Right renal pelvis (tissue), 4 donors: Measurements from ENCODE around the gene TCF3. TPM values are rescaled to one million over a fixed set of nuclear protein-coding genes. Genes with fewer than 3 reads are reported as not detected.
A peak's percentile ranks its signal among the peaks of the same experiment; 100 is the strongest.
"Not testable (repeated sequence)": the region's sequence is repeated elsewhere in the genome, so short reads cannot be mapped to it uniquely, and the experiment has no call there.

Source experiments
- DNase-seq, 4 donors: peaks; one replicate each; pipeline ENCODE4 v3.0.0-alpha.2; 2013; ENCODE audit warnings: low read depth in 4 of 4, low spot score in 3 of 4, missing footprints in 1 of 4
- polyA plus RNA-seq, 4 donors: library from polyadenylated mRNA; unstranded; fragments of 120-200 nt; gene quantifications; one replicate each; pipeline ENCODE4 v1.2.1, GENCODE V29; 2013; ENCODE audit not compliant: insufficient read length in 4 of 4

Gene TCF3
- polyA plus RNA-seq: 100 to 1,000 TPM; 101 to 127 (median 108) TPM

DNA sequence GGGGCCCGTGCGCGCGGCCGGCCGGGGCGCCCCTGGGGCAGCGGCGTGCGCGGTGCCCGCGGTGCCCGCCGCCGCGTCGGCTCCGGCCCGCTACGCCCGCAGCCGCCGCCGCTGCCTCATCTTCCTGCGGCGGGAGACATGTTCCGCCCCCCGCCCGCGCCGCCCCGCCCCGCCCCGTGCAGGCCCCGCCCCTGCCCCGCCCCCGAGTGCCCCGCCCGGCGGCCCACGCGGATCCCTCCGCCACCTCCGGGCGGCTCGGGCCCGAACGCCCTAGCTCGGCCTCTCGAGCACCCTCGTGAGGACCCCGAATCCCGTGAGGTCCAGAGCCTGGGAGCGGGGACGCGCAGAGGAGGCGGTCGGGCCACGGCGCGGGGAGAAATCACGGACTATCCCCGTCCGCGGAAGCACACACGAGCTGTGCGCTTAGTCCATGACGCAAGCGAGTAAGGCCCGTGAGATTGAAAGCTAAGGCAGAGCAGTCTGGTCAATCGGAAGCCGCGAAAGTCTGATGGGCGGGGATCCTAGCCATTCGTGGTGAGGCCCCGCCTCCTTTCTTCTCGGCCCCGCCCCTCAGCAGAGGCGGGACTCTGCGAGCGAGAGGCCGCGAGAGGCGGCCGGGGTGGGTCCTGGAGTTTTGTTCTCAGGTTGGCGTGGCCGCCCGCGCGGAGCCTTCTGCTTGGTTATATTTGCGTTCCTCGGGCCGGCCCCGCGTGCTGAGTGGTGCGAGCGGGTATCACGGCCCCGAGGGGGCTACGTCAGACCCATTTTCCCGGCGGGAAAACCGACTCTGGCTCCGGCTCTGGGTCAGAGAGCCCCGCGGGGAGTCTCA is at the start of gene TCF3:
Gene TCF3, minus strand, starts transcription at position 145 of the 829 bp plus-strand sequence. CDS start 2,367 bp downstream, outside the sequence.
- DNase-seq: peak; percentile 97 to 99 (median 98)

DNA sequence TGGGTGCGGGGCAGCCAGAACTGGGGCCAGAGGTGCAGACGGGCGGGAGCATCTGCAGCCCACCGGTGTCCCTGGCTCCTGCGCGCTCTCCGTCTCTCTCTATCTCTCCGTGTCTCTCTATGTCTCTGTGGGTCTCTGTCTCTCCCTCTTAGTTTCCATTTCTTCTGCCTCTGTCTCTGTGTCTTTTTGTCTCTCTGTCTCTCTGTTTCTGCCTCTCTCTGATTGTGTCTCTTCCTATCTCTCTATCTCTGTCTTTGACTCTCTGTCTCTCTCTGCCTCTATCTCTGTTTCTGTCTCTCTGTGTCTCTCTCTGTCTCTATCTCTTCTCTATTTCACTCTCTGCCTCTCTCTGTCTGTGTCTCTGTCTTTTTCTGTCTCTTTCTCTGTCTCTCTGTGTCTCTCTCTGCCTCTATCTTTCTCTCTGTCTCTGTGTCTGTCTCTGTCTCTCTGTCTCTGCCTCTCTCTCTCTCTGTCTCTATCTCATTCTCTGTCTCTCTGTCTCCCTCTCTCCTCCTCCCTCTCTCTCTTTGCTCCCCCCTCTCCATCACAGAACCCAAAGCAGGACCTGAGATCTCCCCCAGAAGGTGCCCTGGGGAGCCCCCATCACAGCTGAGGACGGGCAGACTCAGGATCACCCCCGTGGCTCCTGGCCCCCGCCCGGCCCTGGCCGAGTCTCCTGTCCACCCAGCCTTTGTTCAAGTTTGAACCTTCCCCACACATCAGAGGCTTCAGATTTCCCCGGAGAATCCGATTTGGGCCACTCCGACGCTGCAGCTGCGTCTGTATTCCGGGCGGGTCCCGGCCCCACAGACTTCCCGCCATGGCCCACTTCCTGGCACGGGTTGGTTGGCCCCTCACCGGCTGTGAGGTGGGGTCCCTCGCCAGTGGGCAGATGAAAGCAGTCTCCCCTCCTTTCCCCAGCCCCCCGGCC is 48.6 kb upstream of the TCF3 start:
- DNase-seq: no peak

DNA sequence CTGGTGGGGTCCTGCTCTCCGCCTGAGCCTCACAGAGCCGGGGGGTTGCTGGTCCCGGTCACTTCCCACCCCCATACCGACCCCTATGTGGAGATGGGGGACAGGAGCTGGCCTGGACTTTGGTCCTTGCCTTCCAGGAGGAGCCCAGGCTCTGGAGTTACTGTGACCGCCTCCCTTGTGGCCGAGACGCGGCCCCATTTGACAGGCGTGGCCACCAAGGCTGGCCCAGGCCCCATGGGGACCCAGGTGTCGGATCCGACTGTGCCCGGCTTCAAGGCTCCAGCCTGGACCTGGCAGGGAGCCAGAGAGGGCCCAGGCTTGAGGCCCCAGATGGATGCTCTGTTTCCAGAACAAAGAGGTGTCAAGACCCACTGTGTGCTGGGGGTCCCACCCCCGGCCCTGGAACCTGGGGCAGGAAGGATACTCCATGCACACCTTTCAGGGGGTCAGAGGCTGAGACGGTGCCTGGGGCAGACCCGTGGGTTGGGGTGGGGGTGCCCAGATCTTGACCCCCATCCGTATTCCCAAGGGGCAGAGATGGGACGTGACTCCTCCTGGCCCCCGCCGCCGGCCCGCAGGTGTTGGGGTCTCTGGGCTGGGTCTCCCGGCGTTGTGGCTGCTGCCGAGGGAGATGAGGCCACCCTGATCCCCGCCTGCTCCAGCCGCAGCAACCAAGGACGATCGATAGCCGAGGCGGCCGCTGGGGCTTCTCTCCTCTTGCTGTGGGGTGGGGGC is 47.8 kb upstream of the TCF3 start:
- no peak for DNase-seq

DNA sequence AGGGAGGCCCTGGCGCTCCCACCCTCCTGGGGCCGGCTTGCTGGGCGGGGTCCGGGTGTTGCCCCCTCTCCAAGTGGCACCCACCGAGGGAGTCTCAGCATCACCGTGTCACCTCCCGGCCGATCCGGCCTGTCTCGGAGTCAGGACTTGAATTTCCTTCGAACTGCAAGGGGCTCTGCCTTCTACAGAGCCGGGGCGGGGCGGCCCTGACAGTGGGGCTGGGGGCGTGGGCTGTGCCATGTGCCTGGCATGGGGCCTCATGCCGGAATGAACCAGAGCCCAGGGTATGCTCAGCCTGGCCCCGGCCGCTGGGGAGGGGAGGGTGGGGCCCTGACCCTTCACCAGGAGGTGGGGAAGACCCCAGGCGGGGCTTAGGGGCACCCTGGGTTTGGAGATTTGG is 47.0 kb upstream of the TCF3 start:
- DNase-seq: no peak

DNA sequence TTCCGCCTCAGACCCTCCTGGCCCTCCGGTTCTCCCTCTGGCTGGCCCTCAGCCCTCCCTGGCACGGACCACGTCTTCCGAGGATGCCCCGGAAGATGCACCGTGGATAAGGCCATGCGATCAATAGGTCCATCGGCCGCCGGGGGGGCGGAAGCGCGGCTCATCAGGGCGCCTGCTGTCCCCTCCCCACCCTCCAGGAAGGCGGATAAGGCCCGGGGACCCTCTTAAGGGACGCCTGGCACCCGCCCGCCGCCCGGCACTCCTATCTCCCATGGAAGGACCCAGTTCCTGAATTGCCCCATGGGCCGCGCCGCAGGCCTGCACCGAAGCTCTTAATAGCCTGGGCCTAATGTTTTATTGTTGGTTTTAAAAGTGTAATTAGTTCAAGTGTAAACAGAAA is 46.2 kb upstream of the TCF3 start:
- DNase-seq: no peak

DNA sequence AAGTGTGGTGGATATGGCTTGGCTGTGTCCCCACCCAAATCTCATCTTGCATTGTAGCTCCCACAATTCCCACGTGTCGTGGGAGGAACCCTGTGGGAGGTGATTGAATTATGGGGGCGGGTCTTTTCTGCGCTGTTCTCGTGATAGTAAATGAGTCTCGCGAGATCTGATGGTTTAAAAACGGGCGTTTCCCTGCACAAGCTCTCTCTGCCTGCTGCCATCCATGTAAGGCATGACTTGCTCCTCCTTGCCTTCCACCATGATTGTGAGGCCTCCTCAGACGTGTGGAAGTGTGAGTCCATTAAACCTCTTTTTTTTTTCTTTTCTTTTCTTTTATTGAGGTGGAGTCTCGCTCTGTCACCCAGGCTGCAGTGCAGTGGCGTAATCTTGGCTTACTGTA is 43.1 kb upstream of the TCF3 start:
- DNase-seq: not testable (repeated sequence)

DNA sequence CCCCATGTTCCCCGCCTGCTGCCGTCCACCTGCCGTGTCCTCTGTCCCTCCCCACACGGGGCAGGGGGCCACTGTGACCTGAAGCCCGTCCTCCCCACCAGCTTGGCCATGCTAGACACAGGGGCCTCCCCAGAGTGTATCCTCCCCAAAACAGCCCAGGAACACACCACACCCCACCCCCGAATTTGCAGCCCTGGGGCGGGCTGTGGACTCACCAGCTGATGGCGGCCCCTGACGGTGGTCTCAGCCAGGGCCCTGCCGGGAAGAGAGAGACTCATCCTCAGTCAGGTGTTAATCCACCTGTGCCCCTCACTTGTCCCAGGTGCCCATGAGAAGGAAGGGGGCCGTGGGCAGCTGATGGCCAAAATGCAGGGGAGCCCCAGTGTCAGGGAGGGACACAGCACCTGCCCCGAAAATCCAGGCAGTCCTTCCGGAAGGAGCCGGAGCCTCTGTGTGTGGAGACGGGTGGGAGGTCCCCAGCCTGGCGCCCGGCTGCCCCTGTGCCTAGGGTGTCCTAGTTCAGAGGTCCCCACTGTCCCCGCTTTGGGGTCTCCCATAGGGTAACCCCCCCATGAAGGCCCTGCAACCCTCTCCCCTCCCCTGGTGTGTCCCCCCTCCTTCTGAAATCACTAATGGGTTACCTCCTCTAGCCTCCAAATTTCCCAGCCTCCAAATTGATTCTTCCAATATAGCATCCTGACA is 39.3 kb upstream of the TCF3 start:
- DNase-seq: no peak

DNA sequence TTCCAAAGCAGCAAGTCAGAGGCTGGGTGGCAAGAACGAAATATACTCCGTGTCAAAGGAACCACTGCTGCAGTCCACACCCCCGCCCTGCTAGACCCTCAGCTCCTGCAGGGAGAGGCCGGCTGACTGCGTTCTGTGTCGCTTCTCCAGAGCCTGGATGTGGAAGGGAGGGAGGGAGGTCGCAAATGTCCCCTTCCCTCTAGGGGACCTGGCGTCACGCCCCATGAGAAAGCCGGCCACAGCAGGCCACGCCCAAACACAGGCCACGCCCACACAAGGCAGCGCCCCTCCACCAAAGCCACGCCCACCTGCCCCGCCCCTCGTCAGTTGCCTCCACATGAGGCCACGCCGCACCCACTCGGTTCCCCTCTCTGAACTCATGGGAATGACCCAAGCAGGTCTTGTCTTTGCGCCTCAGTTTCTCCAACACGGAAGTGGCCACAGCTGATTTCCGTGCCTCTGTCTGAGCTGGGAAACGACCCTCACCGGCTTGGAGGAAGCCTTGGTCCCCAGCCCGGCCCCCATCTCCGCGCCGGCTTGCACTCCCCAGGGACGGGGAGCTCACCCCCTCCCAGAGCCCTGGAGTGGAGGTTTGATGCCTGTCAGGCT is 38.4 kb upstream of the TCF3 start:
- no peak for DNase-seq

DNA sequence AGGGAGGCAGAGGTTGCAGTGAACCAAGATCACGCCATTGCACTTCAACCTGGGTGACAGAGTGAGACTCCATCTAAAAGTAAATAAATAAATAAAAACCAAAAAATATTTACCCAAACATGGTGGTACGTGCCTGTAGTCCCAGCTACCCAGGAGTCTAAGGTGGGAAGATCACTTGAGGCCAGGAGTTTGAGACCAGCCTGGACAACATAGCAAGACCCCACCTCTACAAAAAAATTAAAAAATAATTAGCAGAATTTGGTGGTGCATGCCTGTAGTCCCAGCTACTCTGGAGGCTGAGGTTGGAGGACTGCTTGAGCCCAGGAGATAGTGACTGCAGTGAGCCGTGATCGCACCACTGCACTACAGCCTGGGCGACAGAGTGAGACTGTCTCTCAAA is 33.4 kb upstream of the TCF3 start:
- DNase-seq: not testable (repeated sequence)

DNA sequence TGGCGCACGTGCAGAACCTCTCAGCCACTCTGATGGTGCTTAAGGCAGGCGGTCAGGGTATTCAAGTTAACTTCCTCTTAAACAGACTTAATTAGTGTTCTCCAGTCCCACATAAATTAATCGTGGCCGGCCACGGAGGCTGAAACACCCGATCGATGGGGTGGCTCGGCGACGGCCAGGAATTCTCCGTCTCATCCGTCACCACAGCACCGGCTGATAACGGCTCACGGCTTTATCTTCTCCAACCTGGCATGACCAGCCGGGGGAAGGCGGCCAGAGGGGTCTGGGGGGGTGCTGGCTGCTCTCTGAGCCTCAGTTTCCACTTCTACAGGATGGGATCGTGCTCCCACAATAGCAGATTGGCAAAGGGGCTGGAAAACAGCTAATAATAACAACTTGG is 32.6 kb upstream of the TCF3 start:
- no peak for DNase-seq

DNA sequence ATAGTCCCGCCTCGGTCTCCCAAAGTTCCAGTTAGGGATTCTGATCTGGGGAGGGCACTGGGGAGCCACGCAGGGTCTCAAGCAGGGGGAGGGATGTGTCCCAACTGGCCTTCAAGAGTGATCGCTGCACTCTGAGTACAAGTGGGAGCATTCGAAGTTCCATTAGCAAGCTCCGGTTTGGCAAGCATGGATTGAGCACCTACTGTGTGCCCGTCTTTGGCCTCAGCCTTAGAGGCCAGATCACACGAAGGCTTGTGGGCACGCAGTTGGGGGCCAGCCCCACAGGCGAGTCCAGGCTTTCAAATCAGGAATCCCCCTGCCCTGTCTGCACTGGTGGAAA is 32.1 kb upstream of the TCF3 start:
- DNase-seq: no peak

DNA sequence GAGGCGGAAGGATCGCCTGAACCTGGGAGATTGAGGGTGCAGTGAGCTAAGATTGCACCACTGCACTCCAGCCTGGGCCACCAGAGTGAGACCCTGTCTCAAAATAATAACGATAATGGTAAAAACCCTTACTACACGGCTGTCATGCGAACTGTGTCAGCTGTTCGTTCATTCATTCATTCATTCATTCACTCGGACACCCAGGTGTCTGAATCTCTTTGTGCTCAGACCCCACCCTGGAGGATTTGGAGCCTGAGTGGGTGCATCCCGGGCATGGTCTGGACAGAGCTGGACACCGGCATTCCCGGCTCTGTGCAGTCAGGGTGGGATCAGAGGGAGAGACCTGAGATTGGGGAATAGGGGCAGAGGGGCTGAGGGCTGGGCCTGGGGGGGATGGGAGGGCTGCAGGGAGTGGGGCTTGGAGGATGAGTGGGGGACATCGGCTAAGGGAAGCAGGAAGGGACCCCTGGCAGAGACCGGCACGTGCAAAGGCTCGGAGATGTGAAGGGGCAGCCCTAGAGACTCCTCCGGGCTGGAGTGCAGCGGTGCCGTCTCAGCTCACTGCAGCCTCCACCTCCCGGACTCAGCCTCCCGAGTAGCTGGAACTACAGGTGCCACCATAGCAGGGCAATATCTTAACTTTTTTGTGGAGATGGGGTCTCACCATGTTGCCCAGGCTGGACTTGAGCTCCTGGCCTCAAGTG is 31.6 kb upstream of the TCF3 start:
- no peak for DNase-seq

DNA sequence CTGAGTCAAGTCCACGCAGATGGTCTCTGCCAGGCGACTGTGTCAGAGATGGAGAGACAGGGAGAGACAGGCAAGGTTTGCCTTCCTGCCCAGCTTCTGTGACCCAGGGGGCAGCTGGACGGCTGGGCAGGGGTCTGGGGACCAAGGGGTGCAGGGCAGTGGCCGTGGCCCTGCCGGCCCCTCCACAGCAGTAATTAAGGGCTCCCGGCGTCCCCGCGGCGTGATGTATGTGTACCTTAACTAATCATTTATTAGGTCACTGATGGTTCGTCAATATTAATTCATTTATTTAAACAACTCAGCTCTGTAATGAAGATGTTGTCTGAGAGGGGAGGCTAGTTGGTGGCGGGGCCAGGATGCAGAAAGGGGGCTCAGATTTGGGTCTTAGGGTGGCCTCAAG is 28.6 kb upstream of the TCF3 start:
- no peak for DNase-seq

DNA sequence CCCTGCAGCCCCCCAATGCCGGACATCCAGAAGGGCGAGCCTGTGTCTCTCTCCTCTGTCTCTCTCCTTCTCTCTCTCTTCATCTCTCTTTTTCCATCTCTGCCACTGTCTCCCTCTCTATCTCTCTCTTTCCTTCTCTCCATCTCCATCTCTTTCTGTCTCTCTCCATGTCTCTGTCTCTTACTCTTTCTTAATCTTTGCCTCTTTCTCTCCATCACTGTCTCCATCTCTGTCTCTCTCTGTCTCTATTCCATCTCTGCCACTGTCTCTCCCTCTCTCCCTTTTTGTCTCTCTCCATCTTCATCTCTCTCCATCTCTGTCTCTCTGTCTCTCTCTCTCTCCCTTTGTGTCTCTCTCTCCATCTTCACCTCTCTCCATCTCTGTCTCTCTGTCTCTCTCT is 25.7 kb upstream of the TCF3 start:
- no peak for DNase-seq

DNA sequence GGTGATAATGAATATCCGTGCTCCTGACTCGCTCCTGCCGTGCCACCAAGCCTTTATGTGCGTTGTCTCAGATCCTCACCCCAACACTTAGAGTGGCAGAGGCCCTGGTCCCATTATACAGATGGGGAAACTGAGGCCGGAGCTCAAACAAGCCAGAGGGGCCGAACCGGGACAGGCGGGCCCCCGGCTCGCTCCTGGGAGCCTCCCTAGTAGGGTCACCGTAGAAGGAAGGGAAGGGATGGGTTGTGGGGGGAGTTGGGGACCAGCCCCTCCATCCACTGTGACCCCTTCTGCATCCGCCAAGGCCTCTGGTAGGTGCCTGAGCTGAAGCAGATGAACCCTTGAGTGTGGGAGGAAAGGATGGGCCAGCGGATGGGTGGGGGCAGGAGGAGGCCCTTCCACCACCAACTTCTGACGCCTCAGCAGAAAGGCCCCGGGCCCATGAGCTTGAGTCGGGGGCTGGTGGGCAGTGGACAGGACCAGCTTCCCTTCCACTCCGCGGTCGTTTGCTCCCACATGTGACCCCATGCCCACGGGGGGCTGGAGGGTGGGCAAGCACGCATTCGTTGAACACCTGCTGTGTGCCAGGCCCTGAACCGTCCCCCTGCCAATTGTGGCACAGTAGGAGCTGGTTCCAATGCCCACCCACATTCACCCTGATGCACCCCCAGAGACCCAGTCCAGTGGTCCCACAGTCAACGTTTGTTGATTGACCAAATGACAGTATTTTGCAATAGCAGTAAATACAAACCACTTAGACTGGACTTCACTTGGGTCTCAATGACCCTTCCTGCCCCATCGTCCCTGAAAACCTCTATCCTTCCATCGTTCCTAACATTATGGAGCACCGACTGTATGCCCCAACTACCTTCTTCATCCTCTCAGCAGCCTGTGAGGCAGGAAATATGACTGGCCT is 24.2 kb upstream of the TCF3 start:
- DNase-seq: no peak

DNA sequence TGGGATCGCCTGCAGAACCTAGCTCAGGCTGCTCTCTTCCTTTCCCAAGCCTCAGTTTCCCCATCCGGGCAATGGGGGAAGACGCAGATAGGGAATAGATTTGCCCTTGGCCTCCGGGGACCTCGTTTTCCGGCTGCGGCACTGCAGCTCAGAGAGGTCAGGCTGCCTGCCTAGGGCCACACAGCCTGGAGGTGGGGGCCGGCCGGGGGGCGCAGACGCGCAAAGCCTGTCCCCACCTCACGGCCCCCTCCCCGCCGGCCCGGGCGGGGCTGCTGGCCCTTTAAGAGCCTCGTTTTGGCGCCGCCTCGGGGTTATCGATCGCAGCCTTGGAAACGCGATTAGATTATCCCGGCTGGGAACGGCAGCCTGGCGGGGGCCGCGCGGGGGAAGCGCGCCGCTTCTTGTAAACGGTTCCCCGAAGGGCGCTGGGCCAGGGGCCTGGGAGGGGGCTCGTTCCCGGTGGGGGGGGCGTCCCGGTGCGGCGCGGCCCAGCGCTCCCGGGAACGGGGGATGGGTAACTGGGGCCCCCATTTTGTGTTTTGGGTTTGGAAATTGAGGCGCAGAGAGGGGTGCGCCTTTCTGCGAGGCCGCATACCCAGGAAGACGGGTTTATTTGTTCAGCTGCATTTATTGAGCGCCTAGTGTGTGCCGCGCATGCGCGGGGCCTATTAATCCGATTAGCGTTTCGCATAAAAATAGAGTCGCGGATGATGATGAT is 23.4 kb upstream of the TCF3 start:
- DNase-seq: no peak

DNA sequence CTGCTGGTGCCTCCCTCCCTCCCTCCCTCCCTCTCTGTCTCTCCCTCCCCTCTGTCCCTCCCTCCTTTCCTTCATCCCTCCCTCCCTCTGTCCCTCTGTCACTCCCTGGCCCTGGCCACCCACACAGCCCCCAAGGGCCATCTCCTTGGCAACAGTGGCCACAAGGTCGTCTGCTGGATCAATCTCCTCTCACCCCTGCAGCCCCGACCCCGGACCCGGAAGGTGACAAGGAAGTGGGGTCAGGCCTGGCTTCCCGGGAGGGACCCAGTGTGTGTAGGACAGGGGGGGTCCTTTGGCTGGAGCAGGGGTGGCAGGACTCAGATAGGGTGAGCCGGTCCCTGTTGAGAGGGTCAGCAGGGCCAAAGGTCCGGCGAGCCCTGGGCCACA is 21.9 kb upstream of the TCF3 start:
- no peak for DNase-seq
